PC-3 (cell line): Measurements from ENCODE around the gene STX3. TPM values are rescaled to one million over a fixed set of nuclear protein-coding genes. Genes with fewer than 3 reads are reported as not detected.

Source experiments
- ATAC-seq: fragments of 200-7000 bp; cut with Tn5 transposase; 2 replicates; pipeline ENCODE4 v1.9.1; 2020; ENCODE audit warnings: mild to moderate bottlenecking, moderate library complexity
- BruUV-seq: library from RNA; stranded (reverse); fragments of 400-500 nt; replicated peaks from 2 replicates; lab custom pipeline; 2021; lab: Mats Ljungman, UMichigan
- CTCF ChIA-PET: fragments of 300-600 bp; sonication (Branson Sonifier 250); formaldehyde crosslinking; loops from one replicate; lab custom pipeline; 2022; ENCODE audit warnings: antibody characterized with exemption; lab: Charles Lee
- POLR2A ChIA-PET: fragments of 300-600 bp; sonication (Branson Sonifier 250); formaldehyde crosslinking; loops from one replicate; lab custom pipeline; 2022; ENCODE audit warnings: antibody characterized with exemption; ENCODE audit not compliant: unreplicated experiment; lab: Charles Lee
- DNase-seq: peaks from one replicate; pipeline ENCODE4 v3.0.0-alpha.2; 2015
- H2AFZ ChIP-seq: fragments of 300-600 bp; sonication (generic); 2 replicates; pipeline ENCODE4 v1.6.0; 2016; ENCODE audit warnings: antibody characterized with exemption, low read length
- H3F3A ChIP-seq: fragments of 300-600 bp; sonication (generic); one replicate; pipeline ENCODE4 v1.6.0; 2017; ENCODE audit warnings: antibody characterized with exemption, low read length, control low read depth, mild to moderate bottlenecking; ENCODE audit not compliant: unreplicated experiment
- H3K27ac ChIP-seq: fragments of 300-600 bp; sonication (generic); 2 replicates; pipeline ENCODE4 v1.5.1; 2016; ENCODE audit warnings: mild to moderate bottlenecking, low read length
- H3K27me3 ChIP-seq: fragments of 300-600 bp; sonication (generic); 2 replicates; pipeline ENCODE4 v1.6.1; 2016; ENCODE audit warnings: low read length, mixed read lengths
- H3K36me3 ChIP-seq: fragments of 300-600 bp; sonication (generic); 2 replicates; pipeline ENCODE4 v1.6.1; 2016; ENCODE audit warnings: low read depth, mixed run types, low read length, mixed read lengths
- H3K4me1 ChIP-seq: fragments of 300-600 bp; sonication (generic); 2 replicates; pipeline ENCODE4 v1.5.1; 2016; ENCODE audit warnings: low read length; ENCODE audit not compliant: insufficient read depth
- H3K4me2 ChIP-seq: fragments of 300-600 bp; sonication (generic); 2 replicates; pipeline ENCODE4 v1.6.0; 2016; ENCODE audit warnings: low read length
- H3K4me3 ChIP-seq: fragments of 300-600 bp; sonication (generic); 2 replicates; pipeline ENCODE4 v1.5.1; 2016; ENCODE audit warnings: mild to moderate bottlenecking, low read length, mixed read lengths
- H3K79me2 ChIP-seq: fragments of 300-600 bp; sonication (generic); 2 replicates; pipeline ENCODE4 v1.6.1; 2017; ENCODE audit warnings: low read length, mixed read lengths
- H3K9ac ChIP-seq: fragments of 300-600 bp; sonication (generic); 2 replicates; pipeline ENCODE4 v1.6.0; 2016; ENCODE audit warnings: mild to moderate bottlenecking, low read length
- H3K9me2 ChIP-seq: fragments of 300-600 bp; sonication (generic); replicated peaks from 2 replicates; pipeline ENCODE4 v1.6.1; 2016; ENCODE audit warnings: mixed run types, low read length, mixed read lengths
- H3K9me3 ChIP-seq: fragments of 300-600 bp; sonication (generic); 2 replicates; pipeline ENCODE4 v1.6.1; 2016; ENCODE audit warnings: low read length, mixed read lengths
- H4K20me1 ChIP-seq: fragments of 300-600 bp; sonication (generic); 2 replicates; pipeline ENCODE4 v1.6.1; 2016; ENCODE audit warnings: low read length, mixed read lengths
- EZH2 ChIP-seq: fragments of 300-600 bp; sonication (generic); IDR thresholded peaks from one replicate; pipeline ENCODE4 v1.6.1; 2017; ENCODE audit warnings: antibody characterized with exemption, mild to moderate bottlenecking, low read length; ENCODE audit not compliant: unreplicated experiment
- EZH2phosphoT487 ChIP-seq: fragments of 300-600 bp; sonication (generic); IDR thresholded peaks from 2 replicates; pipeline ENCODE4 v1.6.1; 2018; ENCODE audit warnings: mild to moderate bottlenecking, antibody characterized with exemption, low read length, borderline replicate concordance
- intact Hi-C: fragments of 100-400 bp; cut with micrococcal nuclease; formaldehyde crosslinking; loops from 2 replicates; pipeline ENCODE4 v1.9.0; 2023
- total RNA-seq: library from RNA; depleted of rRNA; stranded (reverse); fragments of >200 nt; gene quantifications from 2 replicates; pipeline ENCODE4 v1.2.3, GENCODE V29; 2014; rRNA removed
- TF ChIP-seq, protein P1 (sequence below): fragments of 300-600 bp; sonication (generic); conservative IDR thresholded peaks from 2 replicates; pipeline ENCODE4 v1.5.1; 2017; ENCODE audit warnings: antibody characterized with exemption, low read depth, mild to moderate bottlenecking, low read length

Gene STX3
- total RNA-seq, 1 experiment from 2014 or later: 49.8 TPM

DNA sequence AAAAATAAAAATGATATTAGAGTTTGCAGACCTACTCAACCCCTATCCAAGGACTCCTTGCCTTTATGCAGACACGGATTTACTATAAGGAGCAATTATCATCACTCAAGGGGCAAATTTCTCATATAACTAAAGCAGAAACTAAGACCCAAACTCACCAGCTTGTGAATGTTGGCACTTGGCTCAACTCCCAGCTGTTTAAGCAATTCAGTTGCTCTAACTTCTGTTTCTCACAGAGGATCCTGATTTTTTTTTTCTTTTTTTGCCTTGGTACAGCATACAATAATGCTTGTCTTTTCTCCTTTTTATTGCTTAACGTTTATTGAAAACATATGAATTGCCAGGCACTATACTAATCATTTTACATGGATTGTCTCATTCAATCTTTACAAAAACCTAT is 99.7 kb downstream of the STX3 start:
- Histone ChIP-seq H3K4me1 (peaks cover 15% of the 10 kb centered on the region), H3K27me3 (no peaks in the 10 kb centered on the region), H4K20me1 (no peaks in the 10 kb centered on the region), H3K9ac (no peak overlapping the region), H3K4me3 (no peak overlapping the region), H3K79me2 (no peaks in the 10 kb centered on the region), H3K36me3 (no peaks in the 10 kb centered on the region), H3K9me3 (no peaks in the 10 kb centered on the region), H3K27ac (no peak overlapping the region), H3F3A (no peaks in the 10 kb centered on the region), H2AFZ (no peak overlapping the region), H3K4me2 (no peak overlapping the region), H3K9me2 (no peaks in the 10 kb centered on the region)
- ChIA-PET CTCF (no interaction called here), POLR2A (no interaction called here)
- intact Hi-C loops: no loop called here
- TF ChIP-seq, protein P1, sequence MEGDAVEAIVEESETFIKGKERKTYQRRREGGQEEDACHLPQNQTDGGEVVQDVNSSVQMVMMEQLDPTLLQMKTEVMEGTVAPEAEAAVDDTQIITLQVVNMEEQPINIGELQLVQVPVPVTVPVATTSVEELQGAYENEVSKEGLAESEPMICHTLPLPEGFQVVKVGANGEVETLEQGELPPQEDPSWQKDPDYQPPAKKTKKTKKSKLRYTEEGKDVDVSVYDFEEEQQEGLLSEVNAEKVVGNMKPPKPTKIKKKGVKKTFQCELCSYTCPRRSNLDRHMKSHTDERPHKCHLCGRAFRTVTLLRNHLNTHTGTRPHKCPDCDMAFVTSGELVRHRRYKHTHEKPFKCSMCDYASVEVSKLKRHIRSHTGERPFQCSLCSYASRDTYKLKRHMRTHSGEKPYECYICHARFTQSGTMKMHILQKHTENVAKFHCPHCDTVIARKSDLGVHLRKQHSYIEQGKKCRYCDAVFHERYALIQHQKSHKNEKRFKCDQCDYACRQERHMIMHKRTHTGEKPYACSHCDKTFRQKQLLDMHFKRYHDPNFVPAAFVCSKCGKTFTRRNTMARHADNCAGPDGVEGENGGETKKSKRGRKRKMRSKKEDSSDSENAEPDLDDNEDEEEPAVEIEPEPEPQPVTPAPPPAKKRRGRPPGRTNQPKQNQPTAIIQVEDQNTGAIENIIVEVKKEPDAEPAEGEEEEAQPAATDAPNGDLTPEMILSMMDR: no peak
- no peak for TF ChIP-seq EZH2phosphoT487
- TF ChIP-seq EZH2: no peak
- no peak for ATAC-seq
- no peak for DNase-seq
- no TSS peak for BruUV-seq

Other genes with a start within 250 kb of the STX3 start
- not detected in 2 replicates for gene OR4D9, start 243.8 kb upstream of the STX3 start, total RNA-seq
- 36.3 and 59.4 TPM in 2 replicates for gene OSBP, start 139.6 kb upstream of the STX3 start, total RNA-seq
- 18.1 and 23.1 TPM in 2 replicates for gene PATL1, start 86.3 kb upstream of the STX3 start, total RNA-seq
- not detected in 2 replicates for gene OR10V1, start 41.5 kb upstream of the STX3 start, total RNA-seq
- gene MRPL16, start 55.4 kb downstream of the STX3 start, total RNA-seq: 111 and 123 TPM in 2 replicates
- not detected in 2 replicates for gene CBLIF, start 90.1 kb downstream of the STX3 start, total RNA-seq
- 7.4 and 14.8 TPM in 2 replicates for gene TCN1, start 111.1 kb downstream of the STX3 start, total RNA-seq
- not detected in 2 replicates for gene OOSP3, start 123.4 kb downstream of the STX3 start, total RNA-seq
- not detected in 2 replicates for gene OOSP1, start 183.1 kb downstream of the STX3 start, total RNA-seq
- not detected in 2 replicates for gene OOSP4A, start 208.7 kb downstream of the STX3 start, total RNA-seq